ENCODE measurements around the gene RALGPS1. TPM values are rescaled to one million over a fixed set of nuclear protein-coding genes. Genes with fewer than 3 reads are reported as not detected.

Gene RALGPS1
- total RNA-seq, 1 experiment from 2014 or later: 18.6 TPM

DNA sequence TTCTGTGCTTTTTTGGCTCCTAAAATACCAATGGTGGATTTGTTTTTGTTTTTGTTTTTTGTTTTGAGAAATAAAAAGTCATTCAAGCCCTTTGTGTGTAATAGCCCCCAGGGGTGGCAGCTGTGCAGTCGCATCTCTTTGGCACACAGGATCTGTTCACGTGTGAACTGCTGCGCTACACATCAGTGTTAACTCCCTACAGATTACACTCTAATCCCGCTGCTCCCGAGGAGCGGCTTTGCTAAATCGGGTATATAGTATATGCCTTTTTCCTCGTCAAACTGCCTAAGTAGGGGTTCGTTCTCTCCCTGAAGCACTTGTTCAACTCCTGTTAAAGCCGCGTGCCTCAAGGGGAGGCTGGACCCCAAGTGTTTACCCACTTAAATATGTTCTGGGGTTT lies 31.8 kb upstream of the RALGPS1 start:
- Histone ChIP-seq H3K4me2 (ENCODE audit: insufficient read depth, insufficient read length, low read length) (no peak overlapping the region), H3K4ac (ENCODE audit: low read depth, low read length) (no peak overlapping the region), H2BK20ac (ENCODE audit: low read depth, low read length, poor library complexity, severe bottlenecking) (no peak overlapping the region), H3T11ph (ENCODE audit: low read length) (no peak overlapping the region), H4K8ac (replicated peaks; ENCODE audit: insufficient read length, low read depth, low read length) (no peak overlapping the region), H3K4me1 (ENCODE audit: insufficient read depth, low read length) (no peaks in the 10 kb centered on the region; the same call in 1 of the 2 replicates), H3K18ac (ENCODE audit: insufficient read length, low read depth, low read length) (no peak overlapping the region), H2BK15ac (ENCODE audit: low read depth, low read length) (no peak overlapping the region), H3K9me3 (ENCODE audit: control insufficient read depth, low read depth, low read length) (no peaks in the 10 kb centered on the region), H4K91ac (ENCODE audit: insufficient read length, low read depth, low read length) (no peak overlapping the region), H3K27ac (ENCODE audit: insufficient read length, low read depth, low read length) (no peak overlapping the region), H2BK12ac (ENCODE audit: insufficient read length, low read depth, low read length) (no peak overlapping the region), H3K9ac (ENCODE audit: extremely low read depth, insufficient read length, low read length) (no peak overlapping the region), H4K20me1 (ENCODE audit: control insufficient read depth, insufficient read depth, insufficient read length) (no peaks in the 10 kb centered on the region), H4K5ac (ENCODE audit: insufficient read length, low read depth, low read length) (no peak overlapping the region), H3K79me1 (ENCODE audit: insufficient read depth, low read depth, low read length, poor library complexity, severe bottlenecking) (no peaks in the 10 kb centered on the region), H2AK5ac (ENCODE audit: insufficient read length, low read length) (no peak overlapping the region), H3K56ac (ENCODE audit: insufficient read length, low read depth, low read length) (no peak overlapping the region), H3K23me2 (ENCODE audit: insufficient read length, low read depth, low read length, poor library complexity, severe bottlenecking) (no peaks in the 10 kb centered on the region), H3K79me2 (ENCODE audit: insufficient read depth, low read length) (no peaks in the 10 kb centered on the region), H3K14ac (ENCODE audit: insufficient read depth, low read length) (no peak overlapping the region), H3K23ac (ENCODE audit: insufficient read length, low read depth, low read length) (no peak overlapping the region), H3K27me3 (ENCODE audit: insufficient read depth, low read length) (no peaks in the 10 kb centered on the region), H2BK120ac (ENCODE audit: low read depth, low read length, poor library complexity, severe bottlenecking) (no peak overlapping the region), H2AFZ (ENCODE audit: low read length) (no peak overlapping the region), H2BK5ac (ENCODE audit: insufficient read length, low read length) (no peak overlapping the region)
- Mint-ChIP-seq H3K27ac (no peak overlapping the region), H3K4me3 (no peak overlapping the region), H3K27me3 (ENCODE audit: low read depth) (no peaks in the 10 kb centered on the region), H3K9me3 (no peaks in the 10 kb centered on the region), H3K4me1 (peaks cover 12 to 22% of the 10 kb centered on the region in 2 experiments), H3K36me3 (ENCODE audit: insufficient read depth in 1 of 3, low read depth in 3 of 3) (peaks cover 15 to 23% (median 22%) of the 10 kb centered on the region in 3 experiments; a peak in 6 of 7 replicates)
- no peak for TF ChIP-seq CTCF (conservative IDR thresholded peaks at IDR 0.05)
- no CpG with 5 or more reads among the region's 11 CpGs for WGBS (ENCODE audit: extremely low coverage, insufficient read length, low lambda C conversion rate)
- no peak for DNase-seq

Measured in H9 (cell line).